ENCODE data around the gene ATIC. TPM values are rescaled to one million over a fixed set of nuclear protein-coding genes. Genes with fewer than 3 reads are reported as not detected.

Gene ATIC
- total RNA-seq, 1 donor from 2014 or later, result 161 TPM

DNA sequence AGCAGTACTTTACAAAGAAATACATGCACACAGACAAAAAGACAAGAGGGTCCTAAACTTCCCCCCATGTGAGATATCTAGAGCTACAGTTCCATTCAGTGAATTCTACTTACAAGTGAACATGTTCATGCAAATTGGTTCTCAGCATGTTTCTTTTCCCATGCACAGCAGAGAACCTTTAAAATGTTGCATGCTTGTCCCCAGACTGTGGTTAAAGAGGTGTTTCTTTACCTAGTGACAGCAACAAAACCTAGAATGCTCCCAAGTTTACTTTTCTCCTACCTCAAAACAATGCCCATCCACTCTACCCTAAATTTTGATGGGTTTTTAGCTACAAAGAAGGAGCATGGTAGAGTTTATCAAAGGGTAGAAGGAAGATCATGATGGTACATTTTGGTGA, 80.3 kb downstream of the ATIC start:
- H3K27me3 Mint-ChIP-seq, result no peaks in the 10 kb centered on the region
- intact Hi-C loops (cut with micrococcal nuclease), result no loop called here
- H3K9me3 Mint-ChIP-seq, result no peaks in the 10 kb centered on the region
- ChIA-PET POLR2A (no interaction called here), CTCF (no interaction called here)
- H3K4me1 Mint-ChIP-seq, result peaks cover 10% of the 10 kb centered on the region
- no peak overlapping the region for H3K27ac Mint-ChIP-seq
- no peak overlapping the region for H3K4me3 Mint-ChIP-seq
- ATAC-seq (ENCODE audit: low read depth) (no peak), DNase-seq (no peak)
- TF ChIP-seq, protein P1, sequence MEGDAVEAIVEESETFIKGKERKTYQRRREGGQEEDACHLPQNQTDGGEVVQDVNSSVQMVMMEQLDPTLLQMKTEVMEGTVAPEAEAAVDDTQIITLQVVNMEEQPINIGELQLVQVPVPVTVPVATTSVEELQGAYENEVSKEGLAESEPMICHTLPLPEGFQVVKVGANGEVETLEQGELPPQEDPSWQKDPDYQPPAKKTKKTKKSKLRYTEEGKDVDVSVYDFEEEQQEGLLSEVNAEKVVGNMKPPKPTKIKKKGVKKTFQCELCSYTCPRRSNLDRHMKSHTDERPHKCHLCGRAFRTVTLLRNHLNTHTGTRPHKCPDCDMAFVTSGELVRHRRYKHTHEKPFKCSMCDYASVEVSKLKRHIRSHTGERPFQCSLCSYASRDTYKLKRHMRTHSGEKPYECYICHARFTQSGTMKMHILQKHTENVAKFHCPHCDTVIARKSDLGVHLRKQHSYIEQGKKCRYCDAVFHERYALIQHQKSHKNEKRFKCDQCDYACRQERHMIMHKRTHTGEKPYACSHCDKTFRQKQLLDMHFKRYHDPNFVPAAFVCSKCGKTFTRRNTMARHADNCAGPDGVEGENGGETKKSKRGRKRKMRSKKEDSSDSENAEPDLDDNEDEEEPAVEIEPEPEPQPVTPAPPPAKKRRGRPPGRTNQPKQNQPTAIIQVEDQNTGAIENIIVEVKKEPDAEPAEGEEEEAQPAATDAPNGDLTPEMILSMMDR (IDR thresholded peaks at IDR 0.05), result no peak
- no peaks in the 10 kb centered on the region for H3K36me3 Mint-ChIP-seq (ENCODE audit: low read depth)

DNA sequence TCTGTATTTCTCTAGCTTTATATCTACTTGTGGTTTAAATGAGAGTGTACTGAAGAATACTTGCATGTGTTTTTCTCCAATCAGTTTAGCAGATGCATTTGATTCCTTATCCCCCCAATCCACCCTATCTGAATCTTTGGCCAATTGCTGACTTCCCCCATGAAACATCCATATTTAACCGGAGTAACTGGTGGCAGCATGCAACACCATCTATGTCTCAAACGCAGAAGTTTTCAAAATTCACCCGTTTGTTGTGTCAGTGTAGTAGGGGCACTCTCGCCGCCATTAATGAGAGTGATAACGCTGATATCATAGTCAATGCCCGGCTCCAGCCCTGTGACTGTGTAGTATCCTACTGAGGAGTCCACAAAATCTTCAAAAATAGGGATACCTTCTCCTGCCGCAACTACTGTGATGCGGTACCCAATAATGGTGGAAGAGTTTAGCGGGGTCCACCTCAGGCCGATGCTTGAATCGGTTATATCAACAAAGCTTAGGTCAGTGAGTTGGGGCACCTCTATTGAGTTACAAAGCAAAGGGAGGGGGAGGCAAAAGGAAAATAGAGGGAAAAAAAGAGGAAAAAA, 80.9 kb downstream of the ATIC start:
- H3K27me3 Mint-ChIP-seq, result no peaks in the 10 kb centered on the region
- ChIA-PET POLR2A (no interaction called here), CTCF (no interaction called here)
- no peaks in the 10 kb centered on the region for H3K36me3 Mint-ChIP-seq (ENCODE audit: low read depth)
- intact Hi-C loops (cut with micrococcal nuclease), result no loop called here
- no peak overlapping the region for H3K4me3 Mint-ChIP-seq
- ATAC-seq (ENCODE audit: low read depth) (no peak), DNase-seq (no peak)
- H3K27ac Mint-ChIP-seq, result no peak overlapping the region
- TF ChIP-seq, protein P1 (IDR thresholded peaks at IDR 0.05), result no peak
- H3K9me3 Mint-ChIP-seq, result no peaks in the 10 kb centered on the region
- H3K4me1 Mint-ChIP-seq, result peaks cover 10% of the 10 kb centered on the region

DNA sequence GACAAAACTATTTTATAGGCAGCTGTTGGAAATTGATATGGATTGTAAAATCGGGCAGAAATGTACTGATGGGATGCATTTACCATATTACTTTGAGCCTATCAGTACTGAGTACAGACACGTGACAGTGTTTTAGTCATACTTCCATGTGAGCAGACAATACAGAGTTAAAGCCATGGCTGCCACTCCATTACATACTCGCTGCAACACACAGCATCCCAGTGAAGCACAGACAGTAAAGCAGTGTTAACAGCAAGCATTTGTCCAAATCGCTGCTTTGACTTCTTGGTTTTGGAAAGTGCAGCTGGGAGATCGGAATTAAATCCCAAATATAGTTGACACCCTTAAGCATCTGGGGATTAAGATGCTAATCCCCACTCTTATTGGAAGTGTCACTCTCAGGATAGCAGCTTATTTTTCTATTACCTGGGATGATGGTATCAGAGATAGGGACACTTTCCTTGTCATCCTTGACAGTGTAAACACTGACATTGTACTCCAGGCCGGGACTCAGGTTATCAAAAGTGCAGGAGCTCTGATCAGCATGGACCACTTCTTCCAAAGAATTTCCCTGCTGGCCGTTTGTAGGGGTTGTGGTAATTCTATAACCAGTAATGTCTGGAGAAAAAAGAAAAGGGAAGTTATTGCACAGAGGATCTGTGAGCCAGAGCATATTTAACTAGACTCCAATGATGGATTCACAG, 82.4 kb downstream of the ATIC start:
- Mint-ChIP-seq H3K9me3 (no peaks in the 10 kb centered on the region), H3K36me3 (ENCODE audit: low read depth) (no peaks in the 10 kb centered on the region), H3K27me3 (no peaks in the 10 kb centered on the region), H3K4me3 (no peak overlapping the region), H3K4me1 (peaks cover 10% of the 10 kb centered on the region), H3K27ac (no peak overlapping the region)
- POLR2A ChIA-PET, result no interaction called here
- ATAC-seq (ENCODE audit: low read depth) (no peak), DNase-seq (no peak)
- intact Hi-C loops (cut with micrococcal nuclease), result no loop called here
- TF ChIP-seq, protein P1 (IDR thresholded peaks at IDR 0.05), result no peak
- CTCF ChIA-PET, result no interaction called here

DNA sequence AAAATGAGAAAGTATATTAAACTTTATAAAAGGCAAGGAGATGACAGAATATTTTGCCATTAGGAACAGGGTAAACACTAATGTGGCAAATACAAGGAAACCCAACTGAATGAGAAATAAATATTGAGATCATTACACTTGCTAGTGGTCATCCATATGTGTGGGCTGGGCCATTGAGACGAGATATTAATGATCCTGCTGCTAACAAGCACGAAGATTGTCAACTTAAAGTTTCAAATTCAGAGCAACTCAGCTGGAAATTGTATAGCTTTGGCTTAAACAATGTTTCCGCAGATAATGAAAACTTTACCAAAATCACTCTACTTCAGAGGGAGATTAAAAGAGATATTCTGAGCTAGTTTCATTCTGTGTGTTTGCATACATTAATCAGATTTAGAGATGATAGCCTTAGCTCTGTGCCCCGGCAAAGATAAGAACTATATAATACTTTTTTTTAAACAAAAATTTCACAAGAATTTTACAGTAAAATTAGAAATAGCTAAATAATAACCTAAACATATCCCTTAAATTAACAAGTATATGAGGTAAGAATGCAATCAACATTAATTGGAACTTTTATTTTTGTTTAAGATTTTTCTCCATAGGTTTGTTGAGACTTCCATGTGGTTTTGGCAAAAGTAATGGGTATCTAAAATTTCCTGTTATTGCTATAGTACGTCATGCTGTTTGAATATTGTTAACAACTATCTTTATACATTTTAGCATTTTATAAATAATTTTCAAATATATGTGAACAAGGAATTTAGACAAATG, 84.0 kb downstream of the ATIC start:
- ChIA-PET CTCF (no interaction called here), POLR2A (no interaction called here)
- no peaks in the 10 kb centered on the region for H3K27me3 Mint-ChIP-seq
- H3K4me1 Mint-ChIP-seq, result peaks cover 8% of the 10 kb centered on the region
- H3K27ac Mint-ChIP-seq, result no peak overlapping the region
- TF ChIP-seq, protein P1 (IDR thresholded peaks at IDR 0.05), result no peak
- ATAC-seq (ENCODE audit: low read depth) (no peak), DNase-seq (no peak)
- H3K9me3 Mint-ChIP-seq, result no peaks in the 10 kb centered on the region
- intact Hi-C loops (cut with micrococcal nuclease), result no loop called here
- H3K4me3 Mint-ChIP-seq, result no peak overlapping the region
- no peaks in the 10 kb centered on the region for H3K36me3 Mint-ChIP-seq (ENCODE audit: low read depth)

DNA sequence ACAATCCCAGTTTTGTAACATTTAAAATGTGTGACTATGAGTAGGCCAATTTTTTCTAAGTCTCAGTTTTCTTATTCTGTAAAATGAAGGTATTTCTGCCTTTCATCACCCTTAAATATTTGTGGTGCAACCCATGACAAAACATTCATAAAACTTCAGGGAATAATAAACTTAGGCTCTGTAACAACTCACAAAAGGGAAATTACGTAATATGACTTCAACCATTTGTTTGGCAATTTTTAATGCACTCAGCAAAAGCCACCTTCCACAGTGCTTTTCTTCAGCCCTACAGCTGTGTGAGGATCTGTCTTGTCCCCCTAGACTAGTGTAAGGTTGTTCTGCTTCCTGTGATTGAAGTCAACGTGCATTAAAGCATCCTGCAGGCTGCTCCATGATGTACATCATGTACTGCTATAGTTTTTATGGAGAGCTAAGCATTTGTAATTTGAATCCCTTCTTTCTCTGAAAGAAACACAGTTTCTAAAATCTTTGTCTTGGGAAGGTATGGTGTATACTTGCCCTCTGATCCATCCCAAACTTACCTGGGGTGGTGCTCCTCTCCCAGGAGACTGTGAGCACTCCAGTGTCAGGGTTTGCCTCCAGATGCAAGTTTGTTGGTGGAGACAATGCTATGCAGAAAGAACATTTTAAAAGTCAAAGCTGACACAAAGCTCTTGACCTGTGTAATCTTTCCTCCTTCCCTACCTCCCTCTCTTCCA, 84.9 kb downstream of the ATIC start:
- Mint-ChIP-seq H3K4me1 (no peaks in the 10 kb centered on the region), H3K9me3 (no peaks in the 10 kb centered on the region), H3K27ac (no peak overlapping the region), H3K27me3 (no peaks in the 10 kb centered on the region), H3K36me3 (ENCODE audit: low read depth) (no peaks in the 10 kb centered on the region), H3K4me3 (no peak overlapping the region)
- POLR2A ChIA-PET, result no interaction called here
- no peak for ATAC-seq (ENCODE audit: low read depth)
- TF ChIP-seq, protein P1 (IDR thresholded peaks at IDR 0.05), result no peak
- DNase-seq, result no peak
- CTCF ChIA-PET, result no interaction called here
- intact Hi-C loops (cut with micrococcal nuclease), result no loop called here
